CD4-positive, alpha-beta T cell treated with Interferon alpha-2 for 1 hour (primary cell): Measurements from ENCODE around the gene AOPEP.

Source experiments
- DNase-seq, 2 donors: peaks; one replicate each; pipeline ENCODE4 v3.0.0-alpha.2; 2020 to 2022

The AOPEP gene

DNA sequence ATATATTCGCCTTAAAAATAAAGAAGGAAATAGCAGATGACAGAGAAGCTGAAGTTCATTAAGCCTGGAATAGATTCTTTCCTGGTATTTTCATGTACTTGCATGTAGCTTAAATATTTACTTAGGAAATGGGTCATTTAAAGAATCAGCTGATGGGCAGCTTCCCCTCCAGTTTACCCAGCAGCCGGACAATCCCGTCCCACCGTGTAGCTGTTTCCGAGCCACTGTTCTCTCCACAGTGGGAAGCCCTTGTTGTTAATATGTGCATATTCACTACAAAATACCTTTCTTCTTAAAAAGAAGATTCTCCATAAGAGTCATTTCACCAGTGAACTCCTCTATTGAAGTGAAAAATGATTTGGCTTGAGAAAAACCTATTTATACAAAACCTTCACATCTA, 404.0 kb downstream of the AOPEP start:
- DNase-seq, result no peak

DNA sequence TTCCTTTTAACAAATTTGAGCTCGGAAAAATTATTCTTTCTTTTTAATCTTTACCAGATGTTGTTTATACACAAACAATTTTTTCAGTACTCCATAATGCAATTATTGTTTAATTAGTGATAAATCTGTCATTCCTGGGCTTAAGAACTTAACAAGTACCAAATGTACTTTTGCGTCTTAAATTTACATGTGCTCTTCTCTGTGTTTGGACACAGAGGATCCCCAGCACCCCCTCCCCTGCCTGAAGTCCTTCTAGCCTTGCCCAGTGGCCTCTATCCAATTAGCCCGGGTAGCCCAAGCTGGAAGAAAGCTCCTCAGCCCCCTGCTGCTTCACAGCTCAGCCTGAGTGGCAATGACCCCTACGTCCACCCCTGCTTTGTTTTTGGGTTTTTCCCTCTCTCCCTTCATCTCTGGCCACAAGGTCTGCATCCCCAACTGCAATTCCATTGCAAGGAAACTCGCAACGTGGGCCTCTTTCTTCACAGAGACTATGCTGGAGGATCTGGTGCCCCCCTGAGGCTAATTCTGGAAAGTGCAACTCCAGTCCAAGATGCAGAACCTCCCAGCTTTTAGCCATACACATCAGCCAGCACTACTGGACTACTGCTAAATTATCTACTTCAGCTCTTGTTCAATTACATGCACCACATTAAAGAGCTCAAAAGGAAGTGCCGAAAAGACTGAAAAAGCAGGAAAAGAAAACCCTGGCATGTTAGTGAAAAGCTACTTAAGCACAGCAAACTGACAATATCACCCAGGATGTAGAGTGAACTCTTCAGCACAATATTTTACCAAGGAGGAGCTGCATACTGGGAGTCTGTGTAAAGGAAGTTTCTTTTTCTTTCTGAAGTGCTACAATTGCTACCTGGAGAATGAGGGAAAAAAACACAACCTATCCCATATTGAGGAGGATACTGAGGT, 404.8 kb downstream of the AOPEP start:
- DNase-seq, result peak; percentile 25 to 45

DNA sequence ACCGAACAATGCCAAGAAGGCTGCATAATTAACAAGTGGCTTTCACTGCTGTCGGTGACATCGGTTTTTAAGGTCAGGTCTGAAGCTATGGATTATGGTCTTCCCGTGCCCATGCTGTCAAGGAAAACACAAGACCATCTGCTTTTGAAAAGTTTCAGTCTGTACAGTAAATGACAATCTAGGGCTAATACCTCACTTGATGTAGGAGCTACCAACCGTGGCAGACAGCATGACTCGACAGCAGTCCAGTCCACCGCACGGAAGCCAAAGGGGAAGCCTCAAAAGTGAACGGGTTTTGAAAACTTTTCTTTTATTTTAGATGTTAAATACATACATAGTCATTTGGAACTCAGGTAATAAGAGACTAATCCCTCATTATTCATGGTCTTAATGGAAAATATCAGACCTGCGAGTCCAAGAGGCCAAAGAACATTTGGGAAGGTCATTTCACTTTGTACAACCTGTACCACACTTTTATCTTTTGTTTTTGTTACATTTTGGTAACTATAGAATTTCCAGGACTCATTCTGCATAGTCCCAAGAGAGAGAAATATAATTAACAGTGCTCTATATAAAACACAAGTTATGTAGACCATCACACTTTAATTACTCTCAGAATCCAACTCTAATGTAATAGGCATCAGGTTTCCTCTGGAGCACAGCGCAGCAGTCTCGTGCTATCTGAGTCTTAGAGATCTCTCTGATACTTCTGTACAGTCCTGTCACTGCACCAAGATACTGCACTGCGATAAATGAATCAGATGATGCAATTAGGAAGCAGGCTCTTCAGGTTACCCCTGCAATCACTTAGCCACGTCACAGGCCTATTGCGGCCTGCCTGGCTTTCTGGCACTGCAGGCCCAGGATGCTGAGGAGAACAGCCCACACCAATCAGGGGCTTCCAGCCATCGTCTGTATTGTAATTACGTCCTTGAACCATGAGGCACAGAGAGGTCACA, 406.1 kb downstream of the AOPEP start:
- no peak for DNase-seq

DNA sequence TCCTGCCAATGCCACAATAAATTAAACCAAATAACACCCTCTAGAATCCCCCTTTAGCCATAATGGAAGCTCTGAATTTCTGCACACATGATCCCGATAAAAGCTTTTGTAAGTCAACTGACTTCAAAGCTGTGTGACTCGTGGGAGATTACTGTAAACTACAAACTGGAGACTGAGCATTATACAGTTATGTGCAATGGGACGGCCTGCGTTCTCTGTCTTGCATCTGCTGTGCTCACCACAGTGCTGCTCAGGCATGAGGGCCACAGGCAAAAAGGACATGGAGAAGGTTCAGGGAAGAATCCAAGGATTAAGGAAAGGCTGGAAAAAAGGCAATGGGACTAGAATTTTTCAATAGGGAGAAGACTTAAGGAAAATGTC, 406.8 kb downstream of the AOPEP start:
- DNase-seq, result no peak

DNA sequence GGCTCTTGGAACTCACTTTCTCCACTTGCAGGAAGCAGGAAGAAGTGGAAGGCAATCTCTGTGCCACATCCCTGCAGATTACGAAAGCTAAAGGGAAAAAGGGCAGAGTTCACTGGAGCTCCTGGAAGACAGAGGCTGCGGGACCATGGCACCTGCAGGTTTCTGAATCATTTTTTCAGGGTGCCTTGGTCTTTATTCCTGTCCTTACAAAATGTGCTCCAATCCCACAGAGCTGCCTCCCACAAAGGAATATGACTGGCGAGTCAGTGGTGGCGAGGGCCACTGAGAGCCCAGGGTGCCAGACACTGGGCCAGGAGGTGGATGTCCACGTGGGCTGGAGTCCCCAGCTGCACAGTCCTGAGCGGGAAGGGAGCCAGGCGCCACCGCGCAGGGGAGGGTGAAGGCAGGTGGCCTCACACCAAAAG, 408.0 kb downstream of the AOPEP start:
- DNase-seq, result no peak

DNA sequence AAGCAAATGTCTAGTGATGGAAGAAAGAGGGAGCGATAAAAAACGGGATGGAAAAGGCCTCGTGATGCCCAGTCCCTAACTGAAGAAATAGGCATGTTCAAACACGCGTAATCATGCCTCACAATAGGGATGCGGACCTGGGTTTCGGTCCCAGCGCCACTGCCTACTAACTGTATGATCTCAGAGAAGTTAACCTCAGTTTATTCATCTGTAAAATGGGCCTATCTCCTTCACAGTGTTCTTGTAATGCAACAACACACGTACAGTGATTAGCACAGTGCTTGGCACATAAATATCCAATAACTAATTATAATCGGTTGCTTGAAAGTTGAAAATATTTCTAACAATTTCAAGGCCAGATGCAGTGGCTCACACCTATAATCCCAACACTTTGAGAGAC, 409.3 kb downstream of the AOPEP start:
- no peak for DNase-seq
